OCI-LY1 (cell line): Measurements from ENCODE around the gene TARS1.

Experiments used
- EZH2 ChIP-seq: fragments of 200-600 bp; sonication (generic), shearing (Covaris generic); IDR thresholded peaks from 2 replicates; pipeline ENCODE4 v1.8.0; 2017; ENCODE audit warnings: borderline replicate concordance, mixed run types, mild to moderate bottlenecking, antibody characterized with exemption, low read length, moderate library complexity, mixed read lengths
- TF ChIP-seq, protein P1 (sequence below): fragments of 200-600 bp; sonication (generic), shearing (Covaris generic); IDR thresholded peaks from 2 replicates; pipeline ENCODE4 v1.5.1; 2017; ENCODE audit warnings: mild to moderate bottlenecking, antibody characterized with exemption, low read length, moderate library complexity, mixed read lengths

DNA sequence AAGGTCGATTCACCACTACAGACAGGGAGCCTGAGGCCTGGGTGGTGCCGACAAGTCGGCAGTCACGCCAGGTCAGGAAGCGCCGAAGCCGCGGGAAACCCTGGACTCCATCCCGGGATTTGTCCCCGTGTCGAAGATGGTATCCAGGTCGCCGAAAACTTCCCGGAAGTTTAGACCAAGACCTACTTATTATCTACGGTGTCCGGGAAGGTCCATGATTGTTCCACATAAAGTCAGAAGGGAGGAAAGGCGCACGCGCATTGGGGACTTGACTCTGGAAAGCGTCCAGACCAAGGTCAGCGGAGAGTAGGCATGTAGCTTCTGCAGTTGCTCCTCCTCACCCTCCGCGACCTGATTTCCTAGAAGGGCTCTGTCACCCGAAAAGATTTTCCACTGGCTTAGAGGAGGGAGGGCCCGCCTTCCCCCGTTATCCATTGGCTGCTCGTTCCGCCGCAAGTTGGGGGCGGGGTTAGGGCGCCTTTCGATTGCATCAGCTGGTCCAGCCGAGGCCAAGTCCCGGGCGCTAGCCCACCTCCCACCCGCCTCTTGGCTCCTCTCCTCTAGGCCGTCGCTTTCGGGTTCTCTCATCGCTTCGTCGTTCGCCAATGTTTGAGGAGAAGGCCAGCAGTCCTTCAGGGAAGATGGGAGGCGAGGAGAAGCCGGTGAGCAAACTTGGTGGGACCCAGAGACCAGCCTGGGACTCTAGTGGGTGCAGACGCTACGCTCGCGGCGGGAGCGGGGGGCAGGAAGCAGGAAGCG is at the start of gene TARS1:
- no peak for TF ChIP-seq EZH2
- TF ChIP-seq, protein P1, sequence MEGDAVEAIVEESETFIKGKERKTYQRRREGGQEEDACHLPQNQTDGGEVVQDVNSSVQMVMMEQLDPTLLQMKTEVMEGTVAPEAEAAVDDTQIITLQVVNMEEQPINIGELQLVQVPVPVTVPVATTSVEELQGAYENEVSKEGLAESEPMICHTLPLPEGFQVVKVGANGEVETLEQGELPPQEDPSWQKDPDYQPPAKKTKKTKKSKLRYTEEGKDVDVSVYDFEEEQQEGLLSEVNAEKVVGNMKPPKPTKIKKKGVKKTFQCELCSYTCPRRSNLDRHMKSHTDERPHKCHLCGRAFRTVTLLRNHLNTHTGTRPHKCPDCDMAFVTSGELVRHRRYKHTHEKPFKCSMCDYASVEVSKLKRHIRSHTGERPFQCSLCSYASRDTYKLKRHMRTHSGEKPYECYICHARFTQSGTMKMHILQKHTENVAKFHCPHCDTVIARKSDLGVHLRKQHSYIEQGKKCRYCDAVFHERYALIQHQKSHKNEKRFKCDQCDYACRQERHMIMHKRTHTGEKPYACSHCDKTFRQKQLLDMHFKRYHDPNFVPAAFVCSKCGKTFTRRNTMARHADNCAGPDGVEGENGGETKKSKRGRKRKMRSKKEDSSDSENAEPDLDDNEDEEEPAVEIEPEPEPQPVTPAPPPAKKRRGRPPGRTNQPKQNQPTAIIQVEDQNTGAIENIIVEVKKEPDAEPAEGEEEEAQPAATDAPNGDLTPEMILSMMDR: no peak
